HG02759 (cell line): ENCODE measurements around the gene KDM5A.
"Not testable (repeated sequence)": the region's sequence is repeated elsewhere in the genome, so short reads cannot be mapped to it uniquely, and the experiment has no call there.

Source experiments
- ATAC-seq: cut with Tn5 transposase; IDR thresholded peaks from one replicate; pipeline ENCODE4 v1.9.1; 2021; ENCODE audit warnings: mild to moderate bottlenecking, moderate library complexity; ENCODE audit not compliant: unreplicated experiment

KDM5A gene

GRCh38 chr12:334125-334524 is 55.0 kb downstream of the KDM5A start:
- no peak for ATAC-seq

- ATAC-seq: no peak
Observed at GRCh38 chr12:332581-333205, 56.4 kb downstream of the KDM5A start.

- ATAC-seq: no peak
Observed at GRCh38 chr12:331287-331686, 57.8 kb downstream of the KDM5A start.

- no peak for ATAC-seq
Observed at GRCh38 chr12:325906-326305, 63.2 kb downstream of the KDM5A start.

GRCh38 chr12:323507-323906 is 65.6 kb downstream of the KDM5A start:
- no peak for ATAC-seq

- no peak for ATAC-seq
Observed at GRCh38 chr12:321606-322326, 67.4 kb downstream of the KDM5A start.

- no peak for ATAC-seq
Observed at GRCh38 chr12:318759-319515, 70.2 kb downstream of the KDM5A start.

GRCh38 chr12:308511-308910 is 80.6 kb downstream of the KDM5A start:
- no peak for ATAC-seq

- no peak for ATAC-seq
Observed at GRCh38 chr12:307406-307805, 81.7 kb downstream of the KDM5A start.

- ATAC-seq: no peak
Observed at GRCh38 chr12:304805-305204, 84.3 kb downstream of the KDM5A start.

GRCh38 chr12:302766-303165 is 86.4 kb downstream of the KDM5A start:
- ATAC-seq: not testable (repeated sequence)

GRCh38 chr12:300166-300565 is 89.0 kb downstream of the KDM5A start:
- ATAC-seq: not testable (repeated sequence)

- ATAC-seq: not testable (repeated sequence)
Observed at GRCh38 chr12:299511-299910, 89.6 kb downstream of the KDM5A start.

GRCh38 chr12:298059-298458 is 91.1 kb downstream of the KDM5A start:
- not testable (repeated sequence) for ATAC-seq

- ATAC-seq: no peak
Observed at GRCh38 chr12:295132-295531, 94.0 kb downstream of the KDM5A start.

- no peak for ATAC-seq
Observed at GRCh38 chr12:293199-293598, 95.9 kb downstream of the KDM5A start.

- ATAC-seq: no peak
Observed at GRCh38 chr12:292186-292585, 96.9 kb downstream of the KDM5A start.

GRCh38 chr12:291153-291723 is 97.9 kb downstream of the KDM5A start:
- ATAC-seq: no peak

GRCh38 chr12:288687-289086 is 100.4 kb downstream of the KDM5A start:
- ATAC-seq: no peak

GRCh38 chr12:286531-287300 is 102.4 kb downstream of the KDM5A start:
- ATAC-seq: no peak

- ATAC-seq: no peak
Observed at GRCh38 chr12:278046-278445, 111.1 kb downstream of the KDM5A start.
